ENCODE measurements around the gene HPCAL1. TPM values are rescaled to one million over a fixed set of nuclear protein-coding genes. Genes with fewer than 3 reads are reported as not detected.

The HPCAL1 gene
- polyA plus RNA-seq, 1 donor, result 48.5 TPM

GRCh38 chr2:10389573-10389972, 86.9 kb downstream of the HPCAL1 start:
- no peak for DNase-seq (ENCODE audit: low read depth)

GRCh38 chr2:10390369-10390801, 87.7 kb downstream of the HPCAL1 start:
- DNase-seq (ENCODE audit: low read depth), result no peak

GRCh38 chr2:10392100-10392499, 89.4 kb downstream of the HPCAL1 start:
- DNase-seq (ENCODE audit: low read depth), result no peak

- no peak for DNase-seq (ENCODE audit: low read depth)
These were observed 89.8 kb downstream of the HPCAL1 start for GRCh38 chr2:10392548-10392947.

GRCh38 chr2:10392951-10393639, 90.4 kb downstream of the HPCAL1 start:
- DNase-seq (ENCODE audit: low read depth), result no peak

- no peak for DNase-seq (ENCODE audit: low read depth)
These were observed 90.9 kb downstream of the HPCAL1 start for GRCh38 chr2:10393640-10393982.

- no peak for DNase-seq (ENCODE audit: low read depth)
These were observed 93.2 kb downstream of the HPCAL1 start for GRCh38 chr2:10395893-10396292.

GRCh38 chr2:10396464-10396863, 93.8 kb downstream of the HPCAL1 start:
- DNase-seq (ENCODE audit: low read depth), result no peak

- DNase-seq (ENCODE audit: low read depth), result no peak
These were observed 94.7 kb downstream of the HPCAL1 start for GRCh38 chr2:10397297-10397875.

GRCh38 chr2:10397878-10398277, 95.2 kb downstream of the HPCAL1 start:
- no peak for DNase-seq (ENCODE audit: low read depth)

- no peak for DNase-seq (ENCODE audit: low read depth)
These were observed 95.8 kb downstream of the HPCAL1 start for GRCh38 chr2:10398496-10398895.

- no peak for DNase-seq (ENCODE audit: low read depth)
These were observed 96.7 kb downstream of the HPCAL1 start for GRCh38 chr2:10399358-10399757.

GRCh38 chr2:10400002-10400401, 97.3 kb downstream of the HPCAL1 start:
- no peak for DNase-seq (ENCODE audit: low read depth)

GRCh38 chr2:10400568-10400977, 97.9 kb downstream of the HPCAL1 start:
- DNase-seq (ENCODE audit: low read depth), result peak; percentile 25

GRCh38 chr2:10400978-10401951, 98.6 kb downstream of the HPCAL1 start:
- DNase-seq (ENCODE audit: low read depth), result no peak

- no peak for DNase-seq (ENCODE audit: low read depth)
These were observed 99.4 kb downstream of the HPCAL1 start for GRCh38 chr2:10402062-10402585.

GRCh38 chr2:10402653-10403215, 100.0 kb downstream of the HPCAL1 start:
- DNase-seq (ENCODE audit: low read depth), result no peak

- DNase-seq (ENCODE audit: low read depth), result no peak
These were observed 101.8 kb downstream of the HPCAL1 start for GRCh38 chr2:10404324-10405143.

- DNase-seq (ENCODE audit: low read depth), result no peak
These were observed 102.7 kb downstream of the HPCAL1 start for GRCh38 chr2:10405448-10405847.

- no peak for DNase-seq (ENCODE audit: low read depth)
These were observed 103.3 kb downstream of the HPCAL1 start for GRCh38 chr2:10406016-10406415.
